ENCODE results near the gene EFL1.

Gene EFL1

GRCh38 chr15:82113106-82113715 is 149.3 kb downstream of the EFL1 start:
- TF ChIP-seq TCF12 (IDR thresholded peaks at IDR 0.05; ENCODE audit: low read depth) (no peak), TEAD4 (IDR thresholded peaks at IDR 0.05) (no peak), FOXM1 (IDR thresholded peaks at IDR 0.05; ENCODE audit: borderline replicate concordance, low read depth) (no peak), EP300 (IDR thresholded peaks at IDR 0.05; ENCODE audit: borderline replicate concordance) (no peak), MAX (IDR thresholded peaks at IDR 0.05) (no peak), CREB1 (IDR thresholded peaks at IDR 0.05; ENCODE audit: low read depth) (no peak)

- TF ChIP-seq TCF12 (IDR thresholded peaks at IDR 0.05; ENCODE audit: low read depth) (no peak), TAF1 (IDR thresholded peaks at IDR 0.05; ENCODE audit: low read depth) (no peak), CREB1 (IDR thresholded peaks at IDR 0.05; ENCODE audit: low read depth) (no peak), NFIC (IDR thresholded peaks at IDR 0.05) (no peak), FOXM1 (IDR thresholded peaks at IDR 0.05; ENCODE audit: borderline replicate concordance, low read depth) (no peak), USF1 (IDR thresholded peaks at IDR 0.05) (no peak), RAD21 (IDR thresholded peaks at IDR 0.05; ENCODE audit: low read depth) (no peak), EP300 (IDR thresholded peaks at IDR 0.05; ENCODE audit: borderline replicate concordance) (no peak), ZBTB7A (IDR thresholded peaks at IDR 0.05; ENCODE audit: low read depth) (no peak), TEAD4 (IDR thresholded peaks at IDR 0.05) (no peak), EGR1 (IDR thresholded peaks at IDR 0.05) (no peak), YY1 (IDR thresholded peaks at IDR 0.05; ENCODE audit: low read depth) (no peak), CEBPB (IDR thresholded peaks at IDR 0.05) (no peak), REST (IDR thresholded peaks at IDR 0.05; ENCODE audit: low read depth) (no peak), MAX (IDR thresholded peaks at IDR 0.05) (no peak)
Measured at GRCh38 chr15:82111918-82112317, 150.6 kb downstream of the EFL1 start.

GRCh38 chr15:82110144-82110543 is 152.4 kb downstream of the EFL1 start:
- TF ChIP-seq REST (IDR thresholded peaks at IDR 0.05; ENCODE audit: low read depth) (no peak), CEBPB (IDR thresholded peaks at IDR 0.05) (no peak), FOXM1 (IDR thresholded peaks at IDR 0.05; ENCODE audit: borderline replicate concordance, low read depth) (no peak), TEAD4 (IDR thresholded peaks at IDR 0.05) (no peak), EGR1 (IDR thresholded peaks at IDR 0.05) (no peak), NFIC (IDR thresholded peaks at IDR 0.05) (no peak), EP300 (IDR thresholded peaks at IDR 0.05; ENCODE audit: borderline replicate concordance) (no peak), TAF1 (IDR thresholded peaks at IDR 0.05; ENCODE audit: low read depth) (no peak), MAX (IDR thresholded peaks at IDR 0.05) (no peak), TCF12 (IDR thresholded peaks at IDR 0.05; ENCODE audit: low read depth) (no peak), CREB1 (IDR thresholded peaks at IDR 0.05; ENCODE audit: low read depth) (no peak), YY1 (IDR thresholded peaks at IDR 0.05; ENCODE audit: low read depth) (no peak), ZBTB7A (IDR thresholded peaks at IDR 0.05; ENCODE audit: low read depth) (no peak), USF1 (IDR thresholded peaks at IDR 0.05) (no peak), RAD21 (IDR thresholded peaks at IDR 0.05; ENCODE audit: low read depth) (no peak)

GRCh38 chr15:82108489-82109078 is 153.9 kb downstream of the EFL1 start:
- no peak for TF ChIP-seq USF1 (IDR thresholded peaks at IDR 0.05)
- peak; percentile 80 for TF ChIP-seq RAD21 (IDR thresholded peaks at IDR 0.05; ENCODE audit: low read depth)
- TF ChIP-seq FOXM1 (IDR thresholded peaks at IDR 0.05; ENCODE audit: borderline replicate concordance, low read depth), result no peak
- no peak for TF ChIP-seq TAF1 (IDR thresholded peaks at IDR 0.05; ENCODE audit: low read depth)
- TF ChIP-seq EP300 (IDR thresholded peaks at IDR 0.05; ENCODE audit: borderline replicate concordance), result no peak
- no peak for TF ChIP-seq CEBPB (IDR thresholded peaks at IDR 0.05)
- no peak for TF ChIP-seq YY1 (IDR thresholded peaks at IDR 0.05; ENCODE audit: low read depth)
- TF ChIP-seq EGR1 (IDR thresholded peaks at IDR 0.05), result no peak

- TF ChIP-seq EGR1 (IDR thresholded peaks at IDR 0.05) (no peak), REST (IDR thresholded peaks at IDR 0.05; ENCODE audit: low read depth) (no peak), EP300 (IDR thresholded peaks at IDR 0.05; ENCODE audit: borderline replicate concordance) (no peak), CEBPB (IDR thresholded peaks at IDR 0.05) (no peak), TEAD4 (IDR thresholded peaks at IDR 0.05) (no peak), NFIC (IDR thresholded peaks at IDR 0.05) (no peak), YY1 (IDR thresholded peaks at IDR 0.05; ENCODE audit: low read depth) (no peak), CREB1 (IDR thresholded peaks at IDR 0.05; ENCODE audit: low read depth) (no peak), RAD21 (IDR thresholded peaks at IDR 0.05; ENCODE audit: low read depth) (no peak), FOXM1 (IDR thresholded peaks at IDR 0.05; ENCODE audit: borderline replicate concordance, low read depth) (no peak), MAX (IDR thresholded peaks at IDR 0.05) (no peak), TAF1 (IDR thresholded peaks at IDR 0.05; ENCODE audit: low read depth) (no peak), TCF12 (IDR thresholded peaks at IDR 0.05; ENCODE audit: low read depth) (no peak), ZBTB7A (IDR thresholded peaks at IDR 0.05; ENCODE audit: low read depth) (no peak), USF1 (IDR thresholded peaks at IDR 0.05) (no peak)
Measured at GRCh38 chr15:82106679-82107078, 155.9 kb downstream of the EFL1 start.

Data from Ishikawa (cell line).